ENCODE measurements around the gene ITPR3. TPM values are rescaled to one million over a fixed set of nuclear protein-coding genes. Genes with fewer than 3 reads are reported as not detected.

Gene ITPR3
- total and polyA plus RNA-seq, 2 of the 13 experiments (the other 11 are each of a cell fraction or from before 2014, with no cell fraction given): 3.8 to 21.4 TPM

- intact Hi-C loops (cut with micrococcal nuclease; ENCODE audit: unreplicated experiment): no loop called here
- H4K20me1 ChIP-seq (ENCODE audit: insufficient read depth, low read length): no peaks in the 10 kb centered on the region
- no peaks in the 10 kb centered on the region for H3K36me3 ChIP-seq (replicated peaks in 1 of 2; ENCODE audit: control insufficient read depth in 1 of 2, insufficient read depth in 2 of 2, low read length in 2 of 2)
- no peaks in the 10 kb centered on the region for H3K79me2 ChIP-seq (ENCODE audit: insufficient read depth, low read length)
- TF ChIP-seq U2AF2 (IDR thresholded peaks at IDR 0.05; ENCODE audit: low read depth, low read length) (no peak), FOXA3 (CRISPR knock-in tag; IDR thresholded peaks at IDR 0.05) (no peak), ZNF891 (CRISPR knock-in tag; IDR thresholded peaks at IDR 0.05) (0 out of 2 replicates have a peak, but pooled peaks have one; percentile 37), TP53 (CRISPR knock-in tag; conservative IDR thresholded peaks at IDR 0.05) (no peak), ZBTB10 (CRISPR knock-in tag; IDR thresholded peaks at IDR 0.05; ENCODE audit: borderline replicate concordance) (no peak)
- no peak overlapping the region for H3K4me2 ChIP-seq (ENCODE audit: low read depth, low read length)
- no peak overlapping the region for H2AFZ ChIP-seq (ENCODE audit: low read length)
- peak; percentile 5; the same call in 2 of the 3 replicates for ATAC-seq
- DNase-seq (ENCODE audit: low spot score): no peak
- no peak overlapping the region for H3K9ac ChIP-seq (ENCODE audit: insufficient read depth, low read depth, low read length)
- H3K9me3 ChIP-seq (ENCODE audit: low read length): no peaks in the 10 kb centered on the region
- 73% methylated on average over 6 of the region's 6 CpGs for WGBS (ENCODE audit: low lambda C conversion rate)
- H3K27ac ChIP-seq (ENCODE audit: extremely low read length, insufficient read depth, low read length): no peak overlapping the region
- no peak overlapping the region for H3K4me3 ChIP-seq (replicated peaks in 1 of 3; ENCODE audit: insufficient read depth in 1 of 3, low read depth in 2 of 3, low read length in 3 of 3)
- no TSS peak for BruUV-seq (replicated peaks)
- peaks cover 0 to 4% of the 10 kb centered on the region in 2 experiments; a peak in 3 of 5 replicates for H3K27me3 ChIP-seq (ENCODE audit: control insufficient read depth in 1 of 2, insufficient read depth in 2 of 2, low read length in 2 of 2)
- peaks cover 15% of the 10 kb centered on the region for H3K4me1 ChIP-seq (ENCODE audit: insufficient read depth, low read length)
- POLR2A ChIA-PET: no interaction called here
- CTCF ChIA-PET (ENCODE audit: low intra/inter-chr PET ratio, low total read pairs): no interaction called here
- in situ Hi-C loops (cut with HindIII; ENCODE audit: extremely low pct_ligation_motif_present, low pct_unique_long_range_greater_than_20kb): no loop called here
- FAIRE-seq: no peak
Observed at GRCh38 chr6:33732385-33732784, 111.3 kb downstream of the ITPR3 start.

Data from HepG2 (cell line).